ENCODE data around the gene TXNL4A.

DNA sequence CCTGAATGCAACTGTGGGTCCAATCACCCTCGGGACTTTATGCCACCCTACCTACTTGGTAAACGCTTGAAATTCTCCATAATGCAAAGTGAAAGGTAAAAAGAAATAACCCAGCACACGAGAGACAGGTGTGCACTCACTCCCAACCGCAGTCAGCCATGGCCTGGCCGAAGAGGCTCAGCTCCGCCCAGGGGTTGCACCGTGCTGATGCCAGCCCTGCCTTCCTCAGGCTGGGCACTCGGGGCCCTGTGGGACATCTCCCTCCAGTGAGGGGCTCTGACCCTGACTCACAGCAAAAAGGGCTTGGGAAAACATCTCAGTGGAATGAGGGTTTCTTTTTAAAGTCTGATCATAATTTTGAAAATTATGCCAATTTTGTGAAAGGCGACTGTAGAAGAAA is 50.2 kb downstream of the TXNL4A start:
- TF ChIP-seq CTCF (IDR thresholded peaks at IDR 0.05; ENCODE audit: low read length), result no peak
- TF ChIP-seq EZH2phosphoT487 (IDR thresholded peaks at IDR 0.05; ENCODE audit: low read length), result no peak
- no peak for TF ChIP-seq EZH2 (optimal IDR thresholded peaks at IDR 0.05; ENCODE audit: low read depth, low read length)
